ENCODE measurements around the gene ADAMTS18.

ADAMTS18 gene

GRCh38 chr16:77328274-77328673 lies 106.6 kb downstream of the ADAMTS18 start:
- no peak for DNase-seq

GRCh38 chr16:77327717-77328116 lies 107.1 kb downstream of the ADAMTS18 start:
- DNase-seq = no peak

GRCh38 chr16:77324729-77325128 lies 110.1 kb downstream of the ADAMTS18 start:
- DNase-seq = no peak

GRCh38 chr16:77323695-77324094 lies 111.1 kb downstream of the ADAMTS18 start:
- no peak for DNase-seq

- DNase-seq = no peak
Observed at GRCh38 chr16:77322757-77323156, 112.1 kb downstream of the ADAMTS18 start.

- no peak for DNase-seq
Observed at GRCh38 chr16:77317059-77317458, 117.8 kb downstream of the ADAMTS18 start.

- no peak for DNase-seq
Observed at GRCh38 chr16:77310877-77311276, 124.0 kb downstream of the ADAMTS18 start.

GRCh38 chr16:77308163-77308561 lies 126.7 kb downstream of the ADAMTS18 start:
- DNase-seq = no peak

- DNase-seq = no peak
Observed at GRCh38 chr16:77307426-77308162, 127.2 kb downstream of the ADAMTS18 start.

- no peak for DNase-seq
Observed at GRCh38 chr16:77306075-77306474, 128.8 kb downstream of the ADAMTS18 start.

GRCh38 chr16:77304877-77305276 lies 130.0 kb downstream of the ADAMTS18 start:
- no peak for DNase-seq

- DNase-seq = no peak
Observed at GRCh38 chr16:77304134-77304533, 130.7 kb downstream of the ADAMTS18 start.

GRCh38 chr16:77302674-77303073 lies 132.2 kb downstream of the ADAMTS18 start:
- DNase-seq = no peak

GRCh38 chr16:77302249-77302648 lies 132.6 kb downstream of the ADAMTS18 start:
- no peak for DNase-seq

- DNase-seq = no peak
Observed at GRCh38 chr16:77300256-77300655, 134.6 kb downstream of the ADAMTS18 start.

- DNase-seq = no peak
Observed at GRCh38 chr16:77299395-77299794, 135.4 kb downstream of the ADAMTS18 start.

GRCh38 chr16:77298418-77299360 lies 136.1 kb downstream of the ADAMTS18 start:
- peak in 1 of 51 donors; percentile 4 for DNase-seq

- DNase-seq = no peak
Observed at GRCh38 chr16:77297996-77298395, 136.8 kb downstream of the ADAMTS18 start.

GRCh38 chr16:77295896-77296295 lies 138.9 kb downstream of the ADAMTS18 start:
- DNase-seq = no peak

- no peak for DNase-seq
Observed at GRCh38 chr16:77290451-77291115, 144.3 kb downstream of the ADAMTS18 start.

GRCh38 chr16:77289331-77289809 lies 145.5 kb downstream of the ADAMTS18 start:
- DNase-seq = no peak

GRCh38 chr16:77288222-77288621 lies 146.6 kb downstream of the ADAMTS18 start:
- no peak for DNase-seq

Data from hypothalamus (tissue), 51 donors.